Endodermal cell (in vitro differentiated cells): Measurements from ENCODE around the gene PACS1. TPM values are rescaled to one million over a fixed set of nuclear protein-coding genes. Genes with fewer than 3 reads are reported as not detected.
"Not testable (repeated sequence)": the region's sequence is repeated elsewhere in the genome, so short reads cannot be mapped to it uniquely, and the experiment has no call there.

ENCODE experiments used
- DNase-seq: peaks from one replicate; pipeline ENCODE4 v3.0.0-alpha.2; 2017
- H3K27ac ChIP-seq: 2 replicates; pipeline ENCODE4 v1.5.1; 2013; ENCODE audit warnings: mild to moderate bottlenecking, low read depth, low read length, moderate library complexity
- H3K27me3 ChIP-seq: 2 replicates; pipeline ENCODE4 v1.6.1; 2013; ENCODE audit warnings: mild to moderate bottlenecking, low read length, moderate library complexity; ENCODE audit not compliant: insufficient read depth, control insufficient read depth, poor library complexity, severe bottlenecking
- H3K36me3 ChIP-seq: 2 replicates; pipeline ENCODE4 v1.7.0; 2013; ENCODE audit warnings: mild to moderate bottlenecking, low read length, moderate library complexity; ENCODE audit not compliant: control insufficient read depth, insufficient read depth
- H3K4me1 ChIP-seq: one replicate; pipeline ENCODE4 v1.7.0; 2013; ENCODE audit warnings: low read length; ENCODE audit not compliant: control insufficient read depth, insufficient read depth
- H3K4me3 ChIP-seq: 2 replicates; pipeline ENCODE4 v1.5.1; 2013; ENCODE audit warnings: mild to moderate bottlenecking, low read length, moderate library complexity
- H3K9ac ChIP-seq: 2 replicates; pipeline ENCODE4 v1.6.1; 2013; ENCODE audit warnings: mild to moderate bottlenecking, low read length, moderate library complexity; ENCODE audit not compliant: poor library complexity, severe bottlenecking; ENCODE audit errors: extremely low read depth
- H3K9me3 ChIP-seq: 2 replicates; pipeline ENCODE4 v1.6.1; 2013; ENCODE audit warnings: mild to moderate bottlenecking, low read length, moderate library complexity; ENCODE audit not compliant: control insufficient read depth
- H3K27ac Mint-ChIP-seq: 2 replicates; pipeline ENCODE4 v1.8.0; 2020; ENCODE audit warnings: mixed read lengths
- H3K27me3 Mint-ChIP-seq: 2 replicates; pipeline ENCODE4 v1.8.0; 2021; ENCODE audit warnings: mild to moderate bottlenecking, mixed read lengths; ENCODE audit not compliant: insufficient read depth
- H3K36me3 Mint-ChIP-seq: 2 replicates; pipeline ENCODE4 v1.8.0; 2020; ENCODE audit warnings: low read depth, mixed read lengths
- H3K4me1 Mint-ChIP-seq: 2 replicates; pipeline ENCODE4 v1.8.0; 2020; ENCODE audit warnings: mixed read lengths
- H3K4me3 Mint-ChIP-seq: 2 replicates; pipeline ENCODE4 v1.8.0; 2020; ENCODE audit warnings: mild to moderate bottlenecking, moderate library complexity, mixed read lengths
- H3K9me3 Mint-ChIP-seq: 2 replicates; pipeline ENCODE4 v1.8.0; 2020; ENCODE audit warnings: mild to moderate bottlenecking, mixed read lengths
- WGBS, 2 experiments: methylation state at CpG; one replicate each; pipeline versions ENCODE4 v1.1.5 to v1.1.7; 2013; ENCODE audit warnings: missing lambda C conversion rate in 2 of 2, mixed read lengths in 1 of 2; ENCODE audit not compliant: insufficient coverage in 1 of 2, insufficient read length in 1 of 2; 5-methylcytosine and 5-hydroxymethylcytosine counted together
- total RNA-seq, 2 donors: library from RNA; stranded (reverse); fragmentation: NEBNext Ultra II Directional in 1 of 2; extraction: Animal tissue kit (Norgen Biotek cat#: 25700) in 1 of 2; gene quantifications; 2 replicates in 1 of 2; 3 replicates in 1 of 2; pipeline ENCODE4 v1.2.1, GENCODE V29; 2021
- TF ChIP-seq, protein P1 (sequence below): fragments of 200-600 bp; sonication (generic); conservative IDR thresholded peaks from 2 replicates; pipeline ENCODE4 v1.5.0; 2021; ENCODE audit warnings: antibody characterized with exemption, mild to moderate bottlenecking

PACS1 gene
- total RNA-seq, 2 donors from 2014 or later = 67.0 to 67.1 TPM

DNA sequence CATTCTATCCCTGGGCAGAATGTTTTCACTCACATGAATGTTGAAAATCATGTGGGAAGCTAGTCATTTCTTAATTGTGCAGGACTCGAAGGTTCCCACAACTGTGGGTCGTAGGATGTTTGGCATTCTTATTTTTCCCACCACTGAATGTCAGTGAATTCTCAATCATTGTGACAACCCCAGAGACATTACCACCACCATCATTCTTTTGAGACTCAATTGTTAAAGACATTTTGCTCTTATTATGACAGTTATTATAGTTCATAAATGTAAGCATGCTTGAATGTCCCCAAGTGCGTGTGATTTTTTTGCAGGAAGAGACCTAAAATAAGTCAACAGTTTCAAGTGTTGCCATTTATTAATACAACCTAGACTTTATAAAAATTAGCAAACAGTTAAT, 19.0 kb downstream of the PACS1 start:
- no peaks in the 10 kb centered on the region for H3K4me1 ChIP-seq
- H3K9ac ChIP-seq = no peak overlapping the region
- no peak overlapping the region for H3K4me3 Mint-ChIP-seq
- TF ChIP-seq, protein P1, sequence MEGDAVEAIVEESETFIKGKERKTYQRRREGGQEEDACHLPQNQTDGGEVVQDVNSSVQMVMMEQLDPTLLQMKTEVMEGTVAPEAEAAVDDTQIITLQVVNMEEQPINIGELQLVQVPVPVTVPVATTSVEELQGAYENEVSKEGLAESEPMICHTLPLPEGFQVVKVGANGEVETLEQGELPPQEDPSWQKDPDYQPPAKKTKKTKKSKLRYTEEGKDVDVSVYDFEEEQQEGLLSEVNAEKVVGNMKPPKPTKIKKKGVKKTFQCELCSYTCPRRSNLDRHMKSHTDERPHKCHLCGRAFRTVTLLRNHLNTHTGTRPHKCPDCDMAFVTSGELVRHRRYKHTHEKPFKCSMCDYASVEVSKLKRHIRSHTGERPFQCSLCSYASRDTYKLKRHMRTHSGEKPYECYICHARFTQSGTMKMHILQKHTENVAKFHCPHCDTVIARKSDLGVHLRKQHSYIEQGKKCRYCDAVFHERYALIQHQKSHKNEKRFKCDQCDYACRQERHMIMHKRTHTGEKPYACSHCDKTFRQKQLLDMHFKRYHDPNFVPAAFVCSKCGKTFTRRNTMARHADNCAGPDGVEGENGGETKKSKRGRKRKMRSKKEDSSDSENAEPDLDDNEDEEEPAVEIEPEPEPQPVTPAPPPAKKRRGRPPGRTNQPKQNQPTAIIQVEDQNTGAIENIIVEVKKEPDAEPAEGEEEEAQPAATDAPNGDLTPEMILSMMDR = no peak
- DNase-seq = no peak
- H3K27ac ChIP-seq = no peak overlapping the region
- H3K9me3 ChIP-seq = peaks cover 4% of the 10 kb centered on the region
- H3K9me3 Mint-ChIP-seq = peaks cover 5% of the 10 kb centered on the region
- no peaks in the 10 kb centered on the region for H3K27me3 ChIP-seq
- 83 to 97% methylated on average over 1 to 3 of the region's 3 CpGs for WGBS, 2 experiments
- peaks cover 11% of the 10 kb centered on the region for H3K4me1 Mint-ChIP-seq
- H3K4me3 ChIP-seq = no peak overlapping the region
- H3K36me3 ChIP-seq = peaks cover 5% of the 10 kb centered on the region
- no peak overlapping the region for H3K27ac Mint-ChIP-seq
- H3K27me3 Mint-ChIP-seq = no peaks in the 10 kb centered on the region
- H3K36me3 Mint-ChIP-seq = peaks cover 23% of the 10 kb centered on the region

DNA sequence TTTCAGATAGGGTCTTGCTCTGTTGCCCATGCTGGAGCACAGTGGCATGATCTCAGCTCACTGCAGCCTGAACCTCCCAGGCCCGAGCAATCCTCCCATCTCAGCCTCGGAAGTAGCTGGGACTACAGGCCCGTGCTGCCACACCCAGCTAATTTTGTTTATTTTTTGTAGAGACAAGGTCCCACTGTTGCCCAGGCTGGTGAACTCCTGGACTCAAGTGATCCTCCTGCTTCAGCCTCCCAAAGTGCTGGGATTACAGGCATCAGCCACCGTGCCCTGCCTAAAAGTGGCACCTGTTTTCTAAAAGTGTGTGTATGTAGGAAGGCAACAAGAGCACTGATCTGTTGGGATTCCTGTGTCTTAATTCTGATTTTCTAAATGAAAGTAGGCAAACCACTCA, 20.2 kb downstream of the PACS1 start:
- peaks cover 23% of the 10 kb centered on the region for H3K36me3 Mint-ChIP-seq
- Histone ChIP-seq H3K9ac (no peak overlapping the region), H3K27me3 (no peaks in the 10 kb centered on the region), H3K36me3 (peaks cover 5% of the 10 kb centered on the region), H3K9me3 (peaks cover 4% of the 10 kb centered on the region), H3K27ac (no peak overlapping the region), H3K4me1 (no peaks in the 10 kb centered on the region), H3K4me3 (no peak overlapping the region)
- H3K27me3 Mint-ChIP-seq = no peaks in the 10 kb centered on the region
- DNase-seq = no peak
- TF ChIP-seq, protein P1 = no peak
- WGBS, 2 experiments = 95 to 96% methylated on average over 4 of the region's 4 CpGs
- H3K4me1 Mint-ChIP-seq = peaks cover 3% of the 10 kb centered on the region
- peaks cover 5% of the 10 kb centered on the region for H3K9me3 Mint-ChIP-seq
- no peak overlapping the region for H3K4me3 Mint-ChIP-seq
- no peak overlapping the region for H3K27ac Mint-ChIP-seq

- not testable (repeated sequence) for H3K9me3 ChIP-seq, DNase-seq, H3K36me3 ChIP-seq, H3K27me3 Mint-ChIP-seq, H3K27me3 ChIP-seq, H3K27ac ChIP-seq, H3K4me3 ChIP-seq, H3K9ac ChIP-seq, H3K4me3 Mint-ChIP-seq, H3K4me1 Mint-ChIP-seq, H3K27ac Mint-ChIP-seq, H3K9me3 Mint-ChIP-seq, H3K4me1 ChIP-seq
- H3K36me3 Mint-ChIP-seq = peaks cover 23% of the 10 kb centered on the region
- no CpG with 5 or more reads among the region's 2 CpGs for WGBS, 2 experiments
Observed at GRCh38 chr11:66092125-66092524, 22.1 kb downstream of the PACS1 start.

GRCh38 chr11:66099746-66100145, 29.7 kb downstream of the PACS1 start:
- H3K4me1 ChIP-seq, DNase-seq, H3K4me3 Mint-ChIP-seq, H3K27me3 Mint-ChIP-seq, H3K9me3 ChIP-seq, H3K27ac ChIP-seq, H3K9me3 Mint-ChIP-seq, H3K9ac ChIP-seq, H3K4me3 ChIP-seq, H3K27me3 ChIP-seq, H3K36me3 ChIP-seq, H3K27ac Mint-ChIP-seq, H3K4me1 Mint-ChIP-seq, H3K36me3 Mint-ChIP-seq: not testable (repeated sequence)
- 96 to 97% methylated on average over 10 of the region's 10 CpGs for WGBS, 2 experiments
